Esophagus muscularis mucosa (tissue), 4 donors: ENCODE measurements around the gene TMEM255B.

Source experiments
- EP300 ChIP-seq: sonication (generic); formaldehyde crosslinking; IDR thresholded peaks from one replicate; pipeline ENCODE4 v1.6.1; 2017; ENCODE audit warnings: antibody characterized with exemption
- POLR2A ChIP-seq: fragments of 450-650 bp; IDR thresholded peaks from one replicate; pipeline ENCODE4 v1.6.1; 2017; ENCODE audit warnings: antibody characterized with exemption, moderate library complexity, mild to moderate bottlenecking, low read depth
- POLR2AphosphoS5 ChIP-seq, 2 donors: sonication (generic); formaldehyde crosslinking; IDR thresholded peaks; one replicate each; pipeline ENCODE4 v1.6.1; 2017; ENCODE audit warnings: antibody characterized with exemption in 2 of 2
- TF ChIP-seq, protein P1 (sequence below), 3 experiments: fragments of 200-600 bp in 2 of 3; fragments of 450-650 bp in 1 of 3; sonication (generic) in 2 of 3; IDR thresholded peaks; one replicate each; pipeline ENCODE4 v1.5.1; 2017 to 2019; ENCODE audit warnings: antibody characterized with exemption in 3 of 3, mild to moderate bottlenecking in 2 of 3, moderate library complexity in 1 of 3

DNA sequence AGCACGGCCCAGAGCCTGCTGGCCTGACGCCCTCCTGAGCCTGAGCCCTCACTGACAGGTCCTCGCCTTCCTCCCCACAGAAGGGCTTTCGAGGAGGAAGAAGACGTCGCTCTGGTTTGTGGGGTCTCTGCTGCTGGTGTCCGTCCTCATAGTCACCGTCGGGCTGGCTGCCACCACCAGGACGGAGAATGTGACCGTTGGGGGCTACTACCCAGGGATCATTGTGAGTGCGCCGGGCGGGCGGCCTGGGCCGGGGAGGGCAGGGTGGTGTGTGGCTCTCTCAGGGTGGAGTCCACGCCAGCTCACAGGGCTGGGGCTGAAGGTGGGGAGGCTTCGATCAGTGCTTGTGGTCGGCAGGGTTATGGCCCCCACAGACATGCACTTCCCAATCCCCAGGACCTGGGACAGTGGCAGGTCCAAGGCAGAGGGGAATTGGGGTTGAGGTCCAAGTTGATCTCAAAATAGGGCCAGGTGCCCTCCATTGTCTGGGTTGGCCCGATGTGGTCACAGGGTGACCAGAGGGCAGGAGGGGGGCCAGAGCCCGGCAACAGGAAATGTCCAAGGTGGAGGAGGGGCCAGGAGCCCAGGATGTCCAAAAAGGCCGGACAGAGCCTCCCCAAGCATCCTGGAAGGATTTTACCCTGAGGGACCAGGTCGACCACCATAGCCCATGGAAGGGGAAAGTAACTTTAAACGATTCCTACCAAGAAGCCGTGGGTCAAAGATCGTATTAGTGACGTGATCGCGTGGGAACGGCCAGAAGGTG lies 7.2 kb downstream of the TMEM255B start:
- TF ChIP-seq, protein P1, sequence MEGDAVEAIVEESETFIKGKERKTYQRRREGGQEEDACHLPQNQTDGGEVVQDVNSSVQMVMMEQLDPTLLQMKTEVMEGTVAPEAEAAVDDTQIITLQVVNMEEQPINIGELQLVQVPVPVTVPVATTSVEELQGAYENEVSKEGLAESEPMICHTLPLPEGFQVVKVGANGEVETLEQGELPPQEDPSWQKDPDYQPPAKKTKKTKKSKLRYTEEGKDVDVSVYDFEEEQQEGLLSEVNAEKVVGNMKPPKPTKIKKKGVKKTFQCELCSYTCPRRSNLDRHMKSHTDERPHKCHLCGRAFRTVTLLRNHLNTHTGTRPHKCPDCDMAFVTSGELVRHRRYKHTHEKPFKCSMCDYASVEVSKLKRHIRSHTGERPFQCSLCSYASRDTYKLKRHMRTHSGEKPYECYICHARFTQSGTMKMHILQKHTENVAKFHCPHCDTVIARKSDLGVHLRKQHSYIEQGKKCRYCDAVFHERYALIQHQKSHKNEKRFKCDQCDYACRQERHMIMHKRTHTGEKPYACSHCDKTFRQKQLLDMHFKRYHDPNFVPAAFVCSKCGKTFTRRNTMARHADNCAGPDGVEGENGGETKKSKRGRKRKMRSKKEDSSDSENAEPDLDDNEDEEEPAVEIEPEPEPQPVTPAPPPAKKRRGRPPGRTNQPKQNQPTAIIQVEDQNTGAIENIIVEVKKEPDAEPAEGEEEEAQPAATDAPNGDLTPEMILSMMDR (IDR thresholded peaks at IDR 0.05), result no peak
- TF ChIP-seq POLR2A (no peak), POLR2AphosphoS5 (IDR thresholded peaks at IDR 0.05) (no peak), EP300 (no peak)
